Left renal cortex interstitium (tissue), 4 donors: ENCODE data around the gene ERP27. TPM values are rescaled to one million over a fixed set of nuclear protein-coding genes. Genes with fewer than 3 reads are reported as not detected.

Experiments
- DNase-seq, 4 donors: peaks; one replicate each; pipeline ENCODE4 v3.0.0-alpha.2; 2013; ENCODE audit warnings: low read depth in 4 of 4, low spot score in 2 of 4, missing footprints in 1 of 4
- polyA plus RNA-seq, 4 donors: library from polyadenylated mRNA; unstranded; fragments of 120-200 nt; gene quantifications; one replicate each; pipeline ENCODE4 v1.2.1, GENCODE V29; 2013; ENCODE audit not compliant: insufficient read length in 4 of 4

The ERP27 gene
- polyA plus RNA-seq: 10 to 100 TPM; 20.5 to 26.6 (median 25.7) TPM

GRCh38 chr12:14938301-14938700, at the start of gene ERP27:
TSS of gene ERP27 (minus strand) at chr12:14938537. CDS start at chr12:14938508, 29 bp downstream.
- no peak for DNase-seq

GRCh38 chr12:14988035-14988434, 49.7 kb upstream of the ERP27 start:
- DNase-seq: no peak

DNA sequence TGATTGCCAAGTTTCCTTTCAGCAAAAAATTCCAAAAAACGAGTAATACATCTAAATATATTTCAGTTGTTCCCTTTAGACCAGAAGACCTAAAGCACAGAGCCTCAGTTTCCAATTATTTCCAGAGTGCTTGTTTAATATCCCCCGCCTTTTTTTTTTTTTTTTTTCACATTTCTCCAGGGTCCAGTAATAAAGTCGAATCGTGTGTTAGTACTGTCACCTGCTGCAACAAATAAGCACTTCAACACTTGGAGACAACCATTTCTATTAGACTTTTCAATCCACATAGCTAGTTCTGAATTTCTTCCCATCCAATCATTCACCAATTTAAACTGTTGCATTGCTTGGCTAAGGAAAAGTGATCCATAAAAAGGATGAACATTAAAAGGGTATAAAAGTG, 48.1 kb upstream of the ERP27 start:
- no peak for DNase-seq

GRCh38 chr12:14984766-14985285, 46.5 kb upstream of the ERP27 start:
- DNase-seq: no peak

- no peak for DNase-seq
Observed at GRCh38 chr12:14984036-14984435, 45.7 kb upstream of the ERP27 start.

- no peak for DNase-seq
Observed at GRCh38 chr12:14982991-14983390, 44.7 kb upstream of the ERP27 start.

GRCh38 chr12:14982562-14982961, 44.2 kb upstream of the ERP27 start:
- DNase-seq: no peak

GRCh38 chr12:14981049-14981448, 42.7 kb upstream of the ERP27 start:
- no peak for DNase-seq

GRCh38 chr12:14979468-14979867, 41.1 kb upstream of the ERP27 start:
- DNase-seq: no peak

GRCh38 chr12:14976658-14977057, 38.3 kb upstream of the ERP27 start:
- no peak for DNase-seq

GRCh38 chr12:14975457-14975856, 37.1 kb upstream of the ERP27 start:
- no peak for DNase-seq

- no peak for DNase-seq
Observed at GRCh38 chr12:14974633-14975032, 36.3 kb upstream of the ERP27 start.

DNA sequence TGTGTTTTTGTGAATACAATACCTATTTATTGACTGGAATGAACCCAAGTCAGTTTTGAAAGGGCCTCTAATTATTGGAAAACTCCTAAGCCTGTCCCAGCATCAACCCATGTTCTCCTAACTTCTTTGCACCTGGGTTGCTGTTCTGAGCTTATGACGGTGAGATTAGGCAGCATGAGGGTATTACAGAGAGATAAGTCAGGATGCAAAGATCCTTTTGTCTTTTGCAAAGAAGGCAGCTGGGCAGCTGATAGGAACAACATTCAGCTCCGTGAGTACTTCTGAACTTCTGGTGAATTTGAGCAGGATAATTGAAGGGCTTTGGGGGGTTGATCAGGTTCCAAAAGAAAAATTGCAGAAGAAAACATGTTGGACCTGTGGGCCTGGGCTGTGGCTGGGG, 34.5 kb upstream of the ERP27 start, which contains the start of gene PDE6H:
Gene PDE6H, plus strand, starts transcription at position 227 of the 400 bp plus-strand sequence. CDS start 4,971 bp downstream, outside the sequence.
- no peak for DNase-seq

DNA sequence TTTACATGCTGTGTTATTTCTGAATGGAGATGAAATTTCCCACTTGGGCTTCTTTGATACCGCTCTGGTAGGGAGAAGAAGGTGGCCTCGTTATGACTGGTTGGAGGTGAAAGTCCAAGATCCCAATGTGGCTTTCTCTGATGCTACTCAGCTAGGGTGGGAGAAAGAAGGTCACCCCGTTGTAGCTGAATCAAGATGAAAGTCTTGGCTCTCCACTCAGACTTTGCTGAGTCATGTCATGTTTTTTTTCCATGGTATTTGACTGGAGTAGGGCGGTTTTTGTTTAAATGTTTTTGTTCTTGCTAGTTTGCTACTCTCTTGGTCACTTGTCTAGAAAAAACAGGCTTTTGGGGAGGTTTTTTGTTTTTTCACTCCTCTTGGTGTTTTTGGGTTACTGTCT, 32.1 kb upstream of the ERP27 start:
- no peak for DNase-seq

DNA sequence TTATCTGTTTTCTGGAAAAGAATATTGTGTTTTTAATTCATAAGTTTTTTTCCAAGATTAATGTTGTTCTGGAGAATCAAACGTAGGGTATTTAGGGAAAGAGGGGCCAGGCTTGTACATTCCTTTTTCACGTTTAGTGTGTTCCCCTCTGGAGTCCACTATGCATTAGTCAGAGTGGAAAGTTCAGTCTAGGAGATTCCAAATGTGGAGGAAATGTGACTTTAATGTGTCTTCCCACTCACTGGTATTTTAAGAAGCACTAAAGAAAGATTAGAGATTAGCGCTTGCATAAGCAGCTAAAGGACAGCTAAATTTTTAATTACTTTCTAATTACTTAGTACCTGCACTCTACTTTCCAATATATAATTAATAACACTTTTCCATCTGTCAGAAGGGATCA, 30.1 kb upstream of the ERP27 start:
- no peak for DNase-seq

GRCh38 chr12:14965221-14965620, 26.9 kb upstream of the ERP27 start:
- DNase-seq: no peak

DNA sequence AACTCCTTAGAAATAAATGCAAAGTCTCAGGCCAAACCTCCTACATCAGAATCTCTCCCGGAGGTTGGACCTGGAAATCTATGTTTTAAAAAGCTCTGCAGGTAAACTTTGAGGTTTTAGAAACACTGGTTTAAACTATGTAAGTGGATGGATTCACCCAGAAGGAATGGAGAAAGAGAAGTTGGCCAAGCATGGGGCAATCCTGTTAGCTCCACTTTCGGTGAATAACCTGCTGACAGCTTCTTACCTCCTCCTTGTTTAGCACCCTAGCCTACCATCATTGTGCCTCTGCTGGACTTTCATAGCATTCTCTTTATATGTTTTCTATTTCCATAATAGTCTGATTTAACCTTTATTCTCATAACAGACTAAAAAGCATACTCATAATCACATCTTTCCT, 26.1 kb upstream of the ERP27 start:
- no peak for DNase-seq

DNA sequence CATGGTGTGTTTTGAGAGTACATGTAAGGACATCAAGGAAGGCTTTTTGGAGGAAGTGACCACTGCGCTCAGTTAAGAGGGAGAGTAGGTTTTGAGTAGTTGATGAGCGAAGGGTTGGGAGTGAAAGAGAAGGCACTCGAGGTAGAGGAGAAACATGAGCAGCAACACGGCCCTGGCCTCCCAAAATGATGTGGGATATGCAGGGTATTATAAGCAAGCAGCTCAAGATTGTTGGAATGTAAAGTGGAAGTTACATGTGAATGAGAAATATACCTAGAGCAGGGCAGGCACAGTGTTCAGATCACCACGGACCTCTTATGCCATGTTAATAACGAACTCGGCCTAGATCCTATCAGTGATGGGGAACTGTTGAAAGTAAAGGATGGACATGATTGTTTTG, 25.2 kb upstream of the ERP27 start:
- no peak for DNase-seq

- DNase-seq: no peak
Observed at GRCh38 chr12:14962797-14963196, 24.5 kb upstream of the ERP27 start.

- no peak for DNase-seq
Observed at GRCh38 chr12:14962153-14962539, 23.8 kb upstream of the ERP27 start.

- no peak for DNase-seq
Observed at GRCh38 chr12:14961466-14962152, 23.3 kb upstream of the ERP27 start, which contains the start of gene ARHGDIB. TSS of gene ARHGDIB (minus strand) at chr12:14961601. CDS start at chr12:14950712, 10,889 bp downstream.
